Testis (tissue), 2 donors: ENCODE results near the gene EDN2.

Experiments
- CTCF ChIP-seq, 3 experiments: fragments of 450-650 bp in 2 of 3; fragments of 200-600 bp in 1 of 3; sonication (generic) in 1 of 3; IDR thresholded peaks; one replicate each; pipeline ENCODE4 v1.5.1; 2016 to 2019; ENCODE audit warnings: antibody characterized with exemption in 3 of 3, mild to moderate bottlenecking in 2 of 3, moderate library complexity in 1 of 3
- POLR2A ChIP-seq: fragments of 450-650 bp; IDR thresholded peaks from one replicate; pipeline ENCODE4 v1.6.1; 2017; ENCODE audit warnings: antibody characterized with exemption, mild to moderate bottlenecking, moderate library complexity

- TF ChIP-seq CTCF (IDR thresholded peaks at IDR 0.05) = no peak
- TF ChIP-seq POLR2A = no peak
Observed at GRCh38 chr1:41449326-41449921, 35.1 kb downstream of the EDN2 start.
